Lower leg skin (tissue), 4 donors: ENCODE measurements around the gene DNAAF8. TPM values are rescaled to one million over a fixed set of nuclear protein-coding genes. Genes with fewer than 3 reads are reported as not detected.

Experiments
- DNase-seq, 2 donors: peaks; one replicate each; pipeline ENCODE4 v3.0.0-alpha.2; 2019; ENCODE audit warnings: low spot score in 2 of 2
- H3K4me3 ChIP-seq: fragments of 200-600 bp; sonication (generic); 2 replicates; pipeline ENCODE4 v1.5.1; 2017; ENCODE audit warnings: mild to moderate bottlenecking, low read depth; ENCODE audit not compliant: poor library complexity, severe bottlenecking
- CTCF ChIP-seq, 3 donors: fragments of 450-650 bp; IDR thresholded peaks; one replicate each; pipeline ENCODE4 v1.5.1; 2016; ENCODE audit warnings: antibody characterized with exemption in 3 of 3, mild to moderate bottlenecking in 3 of 3, moderate library complexity in 2 of 3
- POLR2A ChIP-seq, 2 donors: fragments of 450-650 bp; IDR thresholded peaks; one replicate each; pipeline ENCODE4 v1.6.1; 2016 to 2017; ENCODE audit warnings: antibody characterized with exemption in 2 of 2, mild to moderate bottlenecking in 1 of 2, moderate library complexity in 1 of 2
- WGBS, 2 donors: methylation state at CpG; one replicate each; pipeline ENCODE4 v1.1.5; 2018; 5-methylcytosine and 5-hydroxymethylcytosine counted together
- intact Hi-C: fragments of 100-400 bp; cut with DNase I; formaldehyde crosslinking; loops from one replicate; pipeline ENCODE4 v1.15.0; 2023; ENCODE audit warnings: low total_unique reads
- total RNA-seq, 4 donors: library from RNA; depleted of rRNA; stranded (reverse); fragments of >200 nt; gene quantifications; one replicate each; pipeline ENCODE4 v1.1.0, GENCODE V29; 2016

DNAAF8 gene
- total RNA-seq, 4 donors from 2014 or later, result 0.16 to 1.4 TPM; not detected in 2

- intact Hi-C loops, result no loop called here
- WGBS, 2 donors, result 89% methylated on average over 4 to 10 of the region's 10 CpGs
- DNase-seq, result no peak
Measured at GRCh38 chr16:4749700-4750257, 15.4 kb downstream of the DNAAF8 start.

GRCh38 chr16:4750896-4751295 is 16.6 kb downstream of the DNAAF8 start:
- no peak overlapping the region for H3K4me3 ChIP-seq
- TF ChIP-seq CTCF (IDR thresholded peaks at IDR 0.05) (no peak), POLR2A (IDR thresholded peaks at IDR 0.05) (no peak)
- 78 to 83% methylated on average over 8 of the region's 8 CpGs for whole genome bisulfite sequencing, 2 donors
- intact Hi-C loops, result no loop called here
- no peak for DNase-seq

More at GRCh38 chr16:4749700-4750257, 15.4 kb downstream of the DNAAF8 start:
- TF ChIP-seq CTCF (IDR thresholded peaks at IDR 0.05) (no peak), POLR2A (IDR thresholded peaks at IDR 0.05) (no peak)
- no peak overlapping the region for H3K4me3 ChIP-seq

GRCh38 chr16:4752351-4753100 is 18.2 kb downstream of the DNAAF8 start:
- intact Hi-C loops, result no loop called here
- 94 to 96% methylated on average over 35 to 38 of the region's 44 CpGs for WGBS, 2 donors
- no peak for DNase-seq
- TF ChIP-seq POLR2A (IDR thresholded peaks at IDR 0.05), result no peak
- no peak for TF ChIP-seq CTCF (IDR thresholded peaks at IDR 0.05)
- H3K4me3 ChIP-seq, result no peak overlapping the region

- TF ChIP-seq CTCF (IDR thresholded peaks at IDR 0.05), result no peak
- TF ChIP-seq POLR2A (IDR thresholded peaks at IDR 0.05), result no peak
- intact Hi-C loops, result no loop called here
- H3K4me3 ChIP-seq, result no peak overlapping the region
- DNase-seq, result no peak
- WGBS, 2 donors, result 96 to 97% methylated on average over 11 of the region's 11 CpGs
Measured at GRCh38 chr16:4753227-4753626, 18.9 kb downstream of the DNAAF8 start.

GRCh38 chr16:4754865-4755264 is 20.5 kb downstream of the DNAAF8 start:
- TF ChIP-seq CTCF (IDR thresholded peaks at IDR 0.05) (no peak), POLR2A (IDR thresholded peaks at IDR 0.05) (no peak)
- no peak overlapping the region for H3K4me3 ChIP-seq
- intact Hi-C loops, result no loop called here
- whole genome bisulfite sequencing, 2 donors, result 93 to 98% methylated on average over 4 of the region's 4 CpGs
- DNase-seq, result no peak
